GM19468 (cell line): ENCODE results near the gene CRNN.

Experiments used
- ATAC-seq: cut with Tn5 transposase; IDR thresholded peaks from one replicate; pipeline ENCODE4 v1.9.1; 2021; ENCODE audit warnings: mild to moderate bottlenecking, moderate library complexity, moderate number of reproducible peaks; ENCODE audit not compliant: unreplicated experiment; ENCODE audit errors: extremely low read depth

CRNN gene

GRCh38 chr1:152426731-152427130, 12.7 kb upstream of the CRNN start:
- ATAC-seq: no peak

- no peak for ATAC-seq
These were observed 5.9 kb upstream of the CRNN start for GRCh38 chr1:152419917-152420316.

- no peak for ATAC-seq
These were observed 1.6 kb upstream of the CRNN start for GRCh38 chr1:152415454-152416227.

- ATAC-seq: no peak
These were observed 1.3 kb downstream of the CRNN start for GRCh38 chr1:152412756-152413155.

GRCh38 chr1:152411134-152411533, 2.9 kb downstream of the CRNN start:
- no peak for ATAC-seq

- no peak for ATAC-seq
These were observed 3.5 kb downstream of the CRNN start for GRCh38 chr1:152410599-152410998.

- ATAC-seq: no peak
These were observed 4.0 kb downstream of the CRNN start for GRCh38 chr1:152410028-152410427.

- no peak for ATAC-seq
These were observed 5.4 kb downstream of the CRNN start for GRCh38 chr1:152408664-152409063.

GRCh38 chr1:152398812-152399698, 15.0 kb downstream of the CRNN start:
- no peak for ATAC-seq

- no peak for ATAC-seq
These were observed 16.6 kb downstream of the CRNN start for GRCh38 chr1:152397474-152397873.

- no peak for ATAC-seq
These were observed 19.9 kb downstream of the CRNN start for GRCh38 chr1:152394151-152394550.

- ATAC-seq: no peak
These were observed 21.2 kb downstream of the CRNN start for GRCh38 chr1:152392909-152393308.

GRCh38 chr1:152388889-152389288, 25.2 kb downstream of the CRNN start:
- no peak for ATAC-seq

GRCh38 chr1:152386940-152387339, 27.1 kb downstream of the CRNN start:
- no peak for ATAC-seq

- ATAC-seq: no peak
These were observed 33.1 kb downstream of the CRNN start for GRCh38 chr1:152380932-152381331.

- ATAC-seq: no peak
These were observed 39.6 kb downstream of the CRNN start for GRCh38 chr1:152374451-152374850.

GRCh38 chr1:152372672-152373071, 41.4 kb downstream of the CRNN start:
- no peak for ATAC-seq

- no peak for ATAC-seq
These were observed 46.6 kb downstream of the CRNN start for GRCh38 chr1:152367436-152367835.

- ATAC-seq: no peak
These were observed 54.2 kb downstream of the CRNN start, which contains the start of gene FLG2 for GRCh38 chr1:152359906-152360305. FLG2 (minus strand) TSS chr1:152360006; CDS start chr1:152358884, 1,122 bp downstream.
